NCI-H146 treated with DMSO at 0.1 percent for 48 hours (cell line): ENCODE measurements around the gene CTCFL.

ENCODE experiments used
- DNase-seq: peaks from one replicate; lab custom pipeline; 2025; ENCODE audit not compliant: unreplicated experiment; lab: John Stamatoyannopoulos, UW

The CTCFL gene

GRCh38 chr20:57537822-57538221, 12.9 kb upstream of the CTCFL start:
- DNase-seq: no peak

GRCh38 chr20:57536771-57537724, 12.1 kb upstream of the CTCFL start:
- no peak for DNase-seq

- no peak for DNase-seq
These were observed 11.3 kb upstream of the CTCFL start for GRCh38 chr20:57536120-57536708.

- no peak for DNase-seq
These were observed 10.4 kb upstream of the CTCFL start for GRCh38 chr20:57535297-57535696.

GRCh38 chr20:57532104-57532503, 7.2 kb upstream of the CTCFL start:
- no peak for DNase-seq

- DNase-seq: no peak
These were observed 5.5 kb upstream of the CTCFL start for GRCh38 chr20:57530327-57530981.

- no peak for DNase-seq
These were observed 4.9 kb upstream of the CTCFL start for GRCh38 chr20:57529810-57530209.

GRCh38 chr20:57529160-57529585, 4.2 kb upstream of the CTCFL start:
- no peak for DNase-seq

GRCh38 chr20:57528148-57528547, 3.2 kb upstream of the CTCFL start:
- no peak for DNase-seq

GRCh38 chr20:57527728-57528127, 2.8 kb upstream of the CTCFL start:
- DNase-seq: no peak

- DNase-seq: no peak
These were observed 2.0 kb upstream of the CTCFL start for GRCh38 chr20:57526885-57527460.

- DNase-seq: no peak
These were observed 1.3 kb upstream of the CTCFL start for GRCh38 chr20:57526087-57526884.

GRCh38 chr20:57525328-57526086, 567 bp upstream of the CTCFL start:
- no peak for DNase-seq

GRCh38 chr20:57523782-57524181, 1.2 kb downstream of the CTCFL start:
- DNase-seq: no peak

GRCh38 chr20:57522380-57523140, 2.4 kb downstream of the CTCFL start:
- no peak for DNase-seq

GRCh38 chr20:57517904-57518303, 7.0 kb downstream of the CTCFL start:
- no peak for DNase-seq

- DNase-seq: peak; percentile 59
These were observed 10.6 kb downstream of the CTCFL start for GRCh38 chr20:57514273-57514751.

GRCh38 chr20:57513199-57513598, 11.7 kb downstream of the CTCFL start:
- no peak for DNase-seq

GRCh38 chr20:57512432-57512831, 12.5 kb downstream of the CTCFL start:
- DNase-seq: no peak
